ENCODE measurements around the gene EXT2. TPM values are rescaled to one million over a fixed set of nuclear protein-coding genes. Genes with fewer than 3 reads are reported as not detected.

Gene EXT2
- total RNA-seq, 4 donors from 2014 or later: 20.4 to 24.8 (median 23.1) TPM

GRCh38 chr11:44125598-44125997, 30.1 kb downstream of the EXT2 start:
- no peak overlapping the region for H3K27ac ChIP-seq
- ATAC-seq: no peak
- H3K36me3 ChIP-seq: peaks cover 0 to 57% of the 10 kb centered on the region in 2 donors
- H3K4me1 ChIP-seq: peaks cover 4 to 6% of the 10 kb centered on the region in 2 donors
- no peak for TF ChIP-seq CTCF (IDR thresholded peaks at IDR 0.05 in 4 of 5, conservative IDR thresholded peaks at IDR 0.05 in 1 of 5)
- no peak for TF ChIP-seq POLR2A (IDR thresholded peaks at IDR 0.05)
- no peaks in the 10 kb centered on the region for H3K9me3 ChIP-seq
- no peaks in the 10 kb centered on the region for H3K27me3 ChIP-seq
- intact Hi-C loops (cut with DNase I; ENCODE audit: low total_unique reads): no loop called here
- H3K4me3 ChIP-seq: no peak overlapping the region
- DNase-seq: no peak
- in situ Hi-C loops (cut with MboI; ENCODE audit: low sequenced_read_pairs in 4 of 4): no loop called here

DNA sequence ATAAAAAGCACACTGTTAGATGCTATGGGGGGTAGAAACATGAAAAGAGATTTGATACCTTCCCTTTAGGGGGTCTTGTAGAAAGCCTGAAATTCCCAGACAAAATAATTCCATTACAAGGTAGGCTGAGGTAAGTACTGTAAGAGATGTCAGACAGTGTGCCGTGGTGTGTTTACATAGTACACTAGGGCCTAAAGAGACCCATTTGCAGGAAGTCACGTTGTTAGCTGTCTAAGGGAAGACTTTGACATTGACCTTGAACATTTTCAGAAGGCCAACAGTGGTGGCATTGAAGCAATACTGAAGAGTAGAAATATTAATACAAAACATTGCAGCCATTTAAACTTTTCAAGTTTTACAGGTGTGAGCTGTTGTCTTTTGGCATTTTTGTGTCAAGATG, 30.8 kb downstream of the EXT2 start:
- no peaks in the 10 kb centered on the region for H3K27me3 ChIP-seq
- no peak overlapping the region for H3K4me3 ChIP-seq
- ATAC-seq (no peak), DNase-seq (no peak)
- TF ChIP-seq CTCF (IDR thresholded peaks at IDR 0.05 in 4 of 5, conservative IDR thresholded peaks at IDR 0.05 in 1 of 5) (no peak), POLR2A (IDR thresholded peaks at IDR 0.05) (no peak)
- H3K9me3 ChIP-seq: no peaks in the 10 kb centered on the region
- no peak overlapping the region for H3K27ac ChIP-seq
- in situ Hi-C loops (cut with MboI; ENCODE audit: low sequenced_read_pairs in 4 of 4) (no loop called here), intact Hi-C loops (cut with DNase I; ENCODE audit: low total_unique reads) (no loop called here)
- peaks cover 0 to 60% of the 10 kb centered on the region in 2 donors for H3K36me3 ChIP-seq
- H3K4me1 ChIP-seq: peaks cover 5 to 8% of the 10 kb centered on the region in 2 donors

DNA sequence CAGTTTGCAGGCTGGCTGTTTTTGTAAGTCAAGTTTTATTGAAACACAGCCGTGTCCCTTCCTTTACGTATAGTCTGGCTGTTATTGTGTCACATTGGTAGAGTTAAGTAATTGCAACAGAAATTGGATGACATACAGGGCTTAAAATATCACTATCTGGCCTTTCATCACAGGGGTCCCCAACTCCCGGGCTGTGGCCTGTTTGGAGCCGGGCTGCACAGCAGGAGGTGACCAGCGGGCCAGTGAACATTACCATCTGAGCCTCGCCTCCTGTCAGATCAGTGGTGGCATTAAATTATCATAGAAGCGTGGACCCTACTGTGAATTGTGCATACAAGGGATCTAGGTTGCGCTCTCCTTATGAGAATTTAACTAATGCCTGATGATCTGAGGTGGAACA, 31.7 kb downstream of the EXT2 start:
- intact Hi-C loops (cut with DNase I; ENCODE audit: low total_unique reads): no loop called here
- DNase-seq (no peak), ATAC-seq (no peak)
- Histone ChIP-seq H3K36me3 (peaks cover 0 to 60% of the 10 kb centered on the region in 2 donors), H3K27ac (no peak overlapping the region), H3K4me1 (peaks cover 11 to 17% of the 10 kb centered on the region in 2 donors), H3K9me3 (no peaks in the 10 kb centered on the region), H3K4me3 (no peak overlapping the region), H3K27me3 (no peaks in the 10 kb centered on the region)
- in situ Hi-C loops (cut with MboI; ENCODE audit: low sequenced_read_pairs in 4 of 4): no loop called here
- no peak for TF ChIP-seq CTCF (IDR thresholded peaks at IDR 0.05 in 4 of 5, conservative IDR thresholded peaks at IDR 0.05 in 1 of 5)
- TF ChIP-seq POLR2A (IDR thresholded peaks at IDR 0.05): no peak

DNA sequence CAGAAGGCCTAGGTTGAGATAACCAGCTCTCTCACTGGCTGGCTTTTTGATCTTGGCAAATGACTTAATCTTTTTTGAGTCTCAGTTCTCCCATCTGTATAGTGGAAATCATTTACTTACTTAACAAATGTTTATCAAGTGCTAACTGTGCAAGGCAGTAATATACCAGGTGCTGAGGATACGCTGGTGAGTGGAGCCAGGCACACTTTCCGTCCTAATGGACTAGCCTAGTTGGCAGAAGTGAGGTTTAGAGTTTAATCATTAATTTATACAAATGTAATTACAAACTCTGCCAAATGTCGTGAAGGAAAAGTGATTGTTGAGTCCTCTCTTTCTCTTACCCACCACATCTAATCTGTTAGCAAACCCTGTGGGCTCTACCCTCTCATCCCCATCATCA, 33.3 kb downstream of the EXT2 start:
- Histone ChIP-seq H3K4me1 (peaks cover 11 to 18% of the 10 kb centered on the region in 2 donors), H3K36me3 (peaks cover 0 to 60% of the 10 kb centered on the region in 2 donors)

More for the DNA sequence above, 33.3 kb downstream of the EXT2 start:
- DNase-seq (no peak), ATAC-seq (no peak)
- no peak overlapping the region for H3K27ac ChIP-seq
- intact Hi-C loops (cut with DNase I; ENCODE audit: low total_unique reads) (no loop called here), in situ Hi-C loops (cut with MboI; ENCODE audit: low sequenced_read_pairs in 4 of 4) (no loop called here)
- TF ChIP-seq CTCF (IDR thresholded peaks at IDR 0.05 in 4 of 5, conservative IDR thresholded peaks at IDR 0.05 in 1 of 5) (no peak), POLR2A (IDR thresholded peaks at IDR 0.05) (no peak)
- no peaks in the 10 kb centered on the region for H3K27me3 ChIP-seq
- no peak overlapping the region for H3K4me3 ChIP-seq
- no peaks in the 10 kb centered on the region for H3K9me3 ChIP-seq
